Kidney glomerular epithelial cell (primary cell): ENCODE data around the gene TMEM121.
"Not testable (repeated sequence)": the region's sequence is repeated elsewhere in the genome, so short reads cannot be mapped to it uniquely, and the experiment has no call there.

ENCODE experiments used
- DNase-seq: peaks from one replicate; lab custom pipeline; 2025; lab: John Stamatoyannopoulos, UW

Gene TMEM121

GRCh38 chr14:105570482-105570881 lies 44.1 kb downstream of the TMEM121 start:
- no peak for DNase-seq

DNA sequence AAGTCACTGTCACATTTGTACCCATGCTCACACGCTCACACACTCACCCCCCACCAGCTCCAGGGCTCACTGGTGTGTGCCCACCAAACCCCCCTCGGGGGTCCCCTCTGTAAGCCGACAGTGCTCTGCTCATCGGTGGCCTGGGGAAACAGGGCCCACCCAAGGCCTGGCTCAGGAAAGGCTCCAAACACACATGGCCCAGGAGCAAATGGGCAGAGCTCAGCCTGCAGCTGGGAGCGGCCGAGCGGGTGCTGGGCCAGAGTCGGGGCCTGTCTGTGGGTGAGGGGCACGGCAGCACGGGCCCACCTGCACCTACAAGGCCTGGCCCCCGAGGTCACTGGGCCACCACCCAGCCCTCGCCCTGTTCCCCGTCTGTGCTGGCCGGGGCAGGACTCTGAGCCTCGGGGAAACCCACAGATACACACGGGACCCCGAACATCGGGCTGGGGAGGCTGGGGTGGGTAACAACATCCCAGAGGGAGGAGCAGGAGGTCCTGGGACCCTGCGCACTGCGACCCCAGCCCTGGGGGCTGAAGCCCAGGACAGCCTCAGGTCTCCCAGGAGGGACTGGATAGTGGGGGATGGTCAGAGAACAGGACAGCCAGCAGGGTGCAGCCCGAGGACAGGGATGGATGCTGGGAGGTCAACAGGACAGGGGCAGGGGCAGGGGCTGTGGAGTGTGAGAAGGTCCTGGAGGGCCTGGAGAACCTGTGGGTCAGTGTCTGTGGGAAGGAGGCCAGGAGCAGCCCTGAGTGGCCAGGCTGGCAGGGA lies 45.0 kb downstream of the TMEM121 start:
- DNase-seq = not testable (repeated sequence)

GRCh38 chr14:105572063-105572462 lies 45.7 kb downstream of the TMEM121 start:
- not testable (repeated sequence) for DNase-seq

GRCh38 chr14:105573841-105574240 lies 47.5 kb downstream of the TMEM121 start:
- DNase-seq = not testable (repeated sequence)

DNA sequence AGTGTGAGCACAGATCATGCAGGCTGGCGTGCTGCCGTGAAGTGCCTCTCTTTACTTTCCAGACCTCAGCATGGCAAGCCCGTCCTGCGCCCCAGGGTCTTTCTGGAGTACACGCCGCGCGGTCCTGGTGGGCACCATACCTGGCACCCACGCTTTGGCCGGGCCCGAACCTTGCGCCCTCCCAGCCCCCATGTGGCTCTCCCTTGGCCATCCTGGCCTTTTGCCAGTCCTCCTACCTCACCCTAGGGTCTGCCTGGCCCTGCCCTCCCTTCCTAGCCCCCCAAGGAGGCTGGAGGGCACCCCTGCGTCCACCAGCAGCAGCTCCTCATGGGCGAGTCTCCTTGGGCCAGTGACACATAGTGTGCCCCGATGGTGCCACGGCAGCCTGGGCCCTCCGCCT lies 48.0 kb downstream of the TMEM121 start:
- not testable (repeated sequence) for DNase-seq

DNA sequence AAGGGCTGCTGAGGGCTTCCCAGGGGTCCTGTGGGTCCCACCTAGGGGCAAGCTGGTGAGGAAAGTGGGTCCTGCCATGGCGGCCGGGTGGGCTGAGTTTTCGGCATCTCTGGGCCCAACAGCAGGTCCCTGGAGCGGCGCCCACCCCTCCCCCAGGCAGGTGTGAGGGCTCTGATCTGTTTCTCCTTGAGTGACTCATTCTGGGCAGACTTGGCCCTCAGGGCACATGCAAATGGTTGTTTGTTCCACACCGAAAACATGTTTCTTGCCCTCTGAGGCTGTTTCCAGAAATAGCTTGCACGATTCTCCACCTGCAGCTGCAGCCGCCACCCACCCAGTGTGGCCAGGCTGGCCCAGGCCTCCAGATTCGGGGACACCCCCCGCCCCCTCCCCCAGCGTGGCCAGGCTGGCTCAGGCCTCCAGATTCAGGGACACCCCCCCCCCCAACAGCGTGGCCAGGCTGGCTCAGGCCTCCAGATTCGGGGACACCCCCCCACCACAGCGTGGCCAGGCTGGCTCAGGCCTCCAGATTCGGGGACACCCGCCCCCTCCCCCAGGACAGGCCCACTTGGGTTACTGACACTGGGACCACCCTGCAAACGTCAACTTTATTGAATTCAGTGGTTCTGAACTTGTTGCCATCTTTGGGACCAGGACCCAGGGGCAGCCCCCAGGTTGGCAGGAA lies 48.8 kb downstream of the TMEM121 start:
- not testable (repeated sequence) for DNase-seq

GRCh38 chr14:105576525-105577088 lies 50.2 kb downstream of the TMEM121 start:
- DNase-seq = no peak

DNA sequence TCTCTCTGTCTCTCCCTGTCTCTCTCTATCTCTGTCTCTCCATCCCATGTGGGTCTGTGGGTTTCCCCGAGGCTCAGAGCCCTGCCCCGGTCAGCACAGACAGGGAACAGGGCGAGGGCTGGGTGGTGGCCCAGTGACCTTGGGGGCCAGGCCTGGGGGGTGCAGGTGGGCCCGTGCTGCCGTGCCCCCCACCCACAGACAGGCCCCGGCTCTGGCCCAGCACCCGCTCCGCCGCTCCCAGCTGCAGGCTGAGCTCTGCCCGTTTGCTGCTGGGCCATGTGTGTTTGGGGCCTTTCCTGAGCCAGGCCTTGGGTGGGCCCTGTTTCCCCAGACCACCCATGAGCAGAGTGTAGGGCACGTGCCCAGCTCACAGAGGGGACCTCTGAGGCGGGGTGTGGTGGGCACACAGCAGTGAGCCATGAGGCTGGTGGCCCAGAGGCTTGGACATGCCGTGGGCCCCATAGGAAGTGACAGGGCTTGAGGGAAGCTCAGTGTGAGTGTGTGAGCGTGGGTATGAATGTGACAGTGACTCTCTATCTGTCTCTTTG lies 51.0 kb downstream of the TMEM121 start:
- no peak for DNase-seq

- no peak for DNase-seq
Observed at GRCh38 chr14:105578070-105578469, 51.7 kb downstream of the TMEM121 start.

GRCh38 chr14:105579221-105579620 lies 52.8 kb downstream of the TMEM121 start:
- not testable (repeated sequence) for DNase-seq
